Fibroblast of lung (primary cell): ENCODE measurements around the gene PBX4. TPM values are rescaled to one million over a fixed set of nuclear protein-coding genes. Genes with fewer than 3 reads are reported as not detected.

Source experiments
- DNase-seq, 2 donors: peaks; one replicate each; pipeline versions ENCODE4 v3.0.0 to v3.0.0-alpha.2; 2010; ENCODE audit warnings: low read depth in 2 of 2
- H2AFZ ChIP-seq: 2 replicates; pipeline ENCODE4 v1.5.1; 2012; ENCODE audit warnings: low read length, control low read depth, inconsistent platforms
- H3K27ac ChIP-seq: 2 replicates; pipeline ENCODE4 v1.5.1; 2011; ENCODE audit warnings: low read length, control low read depth; ENCODE audit not compliant: insufficient read depth
- H3K27me3 ChIP-seq: 2 replicates; pipeline ENCODE4 v1.5.1; 2011; ENCODE audit warnings: mild to moderate bottlenecking, low read length; ENCODE audit not compliant: control insufficient read depth, insufficient read depth
- H3K36me3 ChIP-seq: 2 replicates; pipeline ENCODE4 v1.5.1; 2011; ENCODE audit warnings: low read length; ENCODE audit not compliant: control insufficient read depth, insufficient read depth
- H3K4me1 ChIP-seq: 2 replicates; pipeline ENCODE4 v1.5.1; 2011; ENCODE audit warnings: low read length; ENCODE audit not compliant: control insufficient read depth, insufficient read depth; ENCODE audit errors: extremely low read depth
- H3K4me2 ChIP-seq: 2 replicates; pipeline ENCODE4 v1.5.1; 2011; ENCODE audit warnings: low read length, control low read depth; ENCODE audit not compliant: insufficient read depth; ENCODE audit errors: extremely low read depth
- H3K4me3 ChIP-seq, 4 experiments: fragments of 200-600 bp in 1 of 4; sonication (generic) in 1 of 4; replicated peaks in 1 of 4; 2 replicates each; pipeline ENCODE4 v1.5.1; 2011 to 2016; ENCODE audit warnings: low read length in 4 of 4, low read depth in 3 of 4, mild to moderate bottlenecking in 3 of 4, control low read depth in 2 of 4, inconsistent platforms in 1 of 4, mixed read lengths in 1 of 4; ENCODE audit not compliant: insufficient read depth in 1 of 4; ENCODE audit errors: control extremely low read depth in 1 of 4
- H3K79me2 ChIP-seq: 2 replicates; pipeline ENCODE4 v1.5.1; 2012; ENCODE audit warnings: mild to moderate bottlenecking, low read length, inconsistent platforms; ENCODE audit not compliant: control insufficient read depth, insufficient read depth
- H3K9ac ChIP-seq: 2 replicates; pipeline ENCODE4 v1.5.1; 2011; ENCODE audit warnings: mild to moderate bottlenecking, low read length, control low read depth; ENCODE audit not compliant: insufficient read depth
- H3K9me3 ChIP-seq: 2 replicates; pipeline ENCODE4 v1.5.1; 2012; ENCODE audit warnings: low read depth, low read length; ENCODE audit not compliant: control insufficient read depth, insufficient read depth
- H4K20me1 ChIP-seq: 2 replicates; pipeline ENCODE4 v1.5.1; 2011; ENCODE audit warnings: low read length; ENCODE audit not compliant: control insufficient read depth, insufficient read depth; ENCODE audit errors: extremely low read depth
- CTCF ChIP-seq, 2 donors: IDR thresholded peaks in 1 of 2; conservative IDR thresholded peaks in 1 of 2; 1 replicate in 1 of 2; 2 replicates in 1 of 2; pipeline ENCODE4 v1.5.1; 2011 to 2012; ENCODE audit warnings: low read length in 2 of 2, control low read depth in 1 of 2, inconsistent platforms in 1 of 2, low read depth in 1 of 2, mild to moderate bottlenecking in 1 of 2
- EZH2 ChIP-seq: IDR thresholded peaks from 2 replicates; pipeline ENCODE4 v1.5.1; 2012; ENCODE audit warnings: low read length, control low read depth, mild to moderate bottlenecking; ENCODE audit errors: missing control alignments
- polyA plus RNA-seq, 2 donors: library from polyadenylated mRNA; depleted of rRNA in 1 of 2; stranded (reverse) in 1 of 2; unstranded in 1 of 2; fragments of >200 nt; gene quantifications; 2 replicates each; pipeline ENCODE4 v1.2.1, GENCODE V29; 2011 to 2012; ENCODE audit warnings: missing spikeins in 1 of 2
- total RNA-seq: library from RNA; depleted of rRNA; stranded (reverse); fragments of >200 nt; gene quantifications from 2 replicates; pipeline ENCODE4 v1.2.1, GENCODE V29; 2014

Gene PBX4
- total and polyA plus RNA-seq, 2 donors (not counting 1 experiment from before 2014, with no cell fraction given): 0.39 to 1.7 TPM

DNA sequence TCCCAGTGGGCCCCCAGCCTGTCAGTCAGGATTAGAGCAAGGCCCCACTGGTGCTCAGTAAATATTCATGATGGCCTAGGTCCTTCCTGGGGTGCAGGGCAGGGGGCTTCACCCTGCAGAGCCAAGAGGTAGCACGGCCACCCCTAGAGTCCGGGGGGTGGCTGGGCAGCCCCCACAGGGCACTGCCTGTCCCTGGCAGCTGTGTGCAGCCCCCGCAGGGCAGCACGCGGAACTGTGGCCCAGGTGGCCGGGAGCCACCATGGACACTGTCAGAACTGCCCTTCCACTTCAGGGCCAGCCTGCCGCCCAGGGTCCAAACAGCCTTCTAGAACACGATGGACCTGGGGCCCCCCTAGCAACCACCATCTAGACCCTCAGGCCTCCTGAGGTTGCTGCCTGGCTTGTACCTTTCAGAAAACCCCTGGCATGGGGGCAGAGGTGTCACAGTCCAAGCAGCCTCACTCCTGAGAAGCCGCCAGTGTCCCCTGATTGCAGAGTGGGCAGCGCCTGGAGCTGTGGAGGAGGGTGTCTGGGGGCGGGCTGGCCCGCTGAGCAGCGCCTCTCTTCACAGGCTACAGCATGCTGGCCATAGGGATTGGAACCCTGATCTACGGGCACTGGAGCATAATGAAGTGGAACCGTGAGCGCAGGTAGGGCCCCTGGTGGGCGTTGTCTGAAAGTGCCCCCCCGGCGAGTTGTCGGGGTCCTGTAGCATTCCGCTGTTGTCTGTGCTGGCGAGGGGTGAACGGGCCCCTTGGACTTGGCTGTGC lies 92.7 kb downstream of the PBX4 start:
- H3K36me3 ChIP-seq: peaks cover 5% of the 10 kb centered on the region
- no peak overlapping the region for H3K4me3 ChIP-seq
- no peaks in the 10 kb centered on the region for H3K9me3 ChIP-seq
- H3K27ac ChIP-seq: no peak overlapping the region
- no peak for DNase-seq
- H3K4me1 ChIP-seq: no peaks in the 10 kb centered on the region
- no peak overlapping the region for H3K4me2 ChIP-seq
- H4K20me1 ChIP-seq: no peaks in the 10 kb centered on the region
- no peak overlapping the region for H2AFZ ChIP-seq
- H3K79me2 ChIP-seq: peaks cover under 1% of the 10 kb centered on the region
- H3K27me3 ChIP-seq: no peaks in the 10 kb centered on the region
- H3K9ac ChIP-seq: no peak overlapping the region
- no peak for TF ChIP-seq CTCF (conservative IDR thresholded peaks at IDR 0.05 in 1 of 2, IDR thresholded peaks at IDR 0.05 in 1 of 2; ENCODE audit: low read depth in 1 of 2, low read length in 2 of 2)
- no peak for TF ChIP-seq EZH2

- TF ChIP-seq CTCF (conservative IDR thresholded peaks at IDR 0.05 in 1 of 2, IDR thresholded peaks at IDR 0.05 in 1 of 2; ENCODE audit: low read depth in 1 of 2, low read length in 2 of 2): no peak
- no peak for TF ChIP-seq EZH2
- H3K4me1 ChIP-seq: no peaks in the 10 kb centered on the region
- H3K27me3 ChIP-seq: no peaks in the 10 kb centered on the region
- H3K4me2 ChIP-seq: no peak overlapping the region
- H4K20me1 ChIP-seq: no peaks in the 10 kb centered on the region
- no peaks in the 10 kb centered on the region for H3K9me3 ChIP-seq
- no peak overlapping the region for H2AFZ ChIP-seq
- H3K36me3 ChIP-seq: peaks cover 7% of the 10 kb centered on the region
- no peak for DNase-seq
- no peak overlapping the region for H3K4me3 ChIP-seq
- H3K9ac ChIP-seq: no peak overlapping the region
- H3K27ac ChIP-seq: no peak overlapping the region
- H3K79me2 ChIP-seq: peaks cover 6% of the 10 kb centered on the region
These were observed 94.4 kb downstream of the PBX4 start for GRCh38 chr19:19524053-19524452.

DNA sequence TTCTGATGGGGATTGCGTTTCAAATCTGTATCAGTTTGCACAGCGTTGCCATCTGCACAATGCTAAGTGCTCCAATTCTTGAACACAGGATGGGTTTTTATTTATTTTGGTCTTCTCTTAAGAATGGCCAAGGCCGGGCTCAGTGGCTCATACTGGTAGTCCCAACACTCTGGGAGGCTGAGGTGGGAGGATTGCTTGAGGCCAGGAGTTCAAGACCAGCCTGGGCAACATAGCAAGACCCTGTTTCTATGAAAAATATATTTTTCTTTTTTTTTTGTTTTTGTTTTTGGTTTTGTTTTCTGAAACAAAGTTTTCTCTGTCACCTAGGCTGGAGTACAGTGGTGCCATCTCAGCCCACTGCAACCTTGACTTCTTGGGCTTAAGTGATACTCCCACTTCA lies 95.3 kb downstream of the PBX4 start:
- Histone ChIP-seq H3K4me1 (no peaks in the 10 kb centered on the region), H3K27ac (no peak overlapping the region), H2AFZ (no peak overlapping the region), H3K27me3 (no peaks in the 10 kb centered on the region), H3K4me2 (no peak overlapping the region), H3K36me3 (peaks cover 7% of the 10 kb centered on the region), H3K4me3 (no peak overlapping the region), H3K79me2 (peaks cover 8% of the 10 kb centered on the region), H3K9ac (no peak overlapping the region), H4K20me1 (no peaks in the 10 kb centered on the region), H3K9me3 (no peaks in the 10 kb centered on the region)
- DNase-seq: no peak
- TF ChIP-seq CTCF (conservative IDR thresholded peaks at IDR 0.05 in 1 of 2, IDR thresholded peaks at IDR 0.05 in 1 of 2; ENCODE audit: low read depth in 1 of 2, low read length in 2 of 2) (no peak), EZH2 (no peak)
